MM.1S (cell line): ENCODE data around the gene SLC24A4.

Source experiments
- CTCF ChIP-seq: fragments of 300-600 bp; sonication (generic); IDR thresholded peaks from 2 replicates; pipeline ENCODE4 v1.5.1; 2016; ENCODE audit warnings: antibody characterized with exemption, low read length, mixed read lengths
- EZH2 ChIP-seq: fragments of 300-600 bp; sonication (generic); optimal IDR thresholded peaks from 2 replicates; pipeline ENCODE3; 2017; ENCODE audit warnings: low read depth, mild to moderate bottlenecking, antibody characterized with exemption, low read length, mixed read lengths

- no peak for TF ChIP-seq CTCF
- no peak for TF ChIP-seq EZH2
Observed at GRCh38 chr14:92372230-92372629, 49.3 kb downstream of the SLC24A4 start.
